Erythroblast (primary cell): ENCODE measurements around the gene PFKFB3.
"Not testable (repeated sequence)": the region's sequence is repeated elsewhere in the genome, so short reads cannot be mapped to it uniquely, and the experiment has no call there.

ENCODE experiments used
- GATA1 ChIP-seq: IDR thresholded peaks from 2 replicates; pipeline ENCODE4 v1.6.1; 2011; ENCODE audit warnings: low read depth, mild to moderate bottlenecking, control low read depth, low read length, moderate library complexity
- POLR2A ChIP-seq: IDR thresholded peaks from 2 replicates; pipeline ENCODE4 v1.6.1; 2011; ENCODE audit warnings: mild to moderate bottlenecking, low read length

DNA sequence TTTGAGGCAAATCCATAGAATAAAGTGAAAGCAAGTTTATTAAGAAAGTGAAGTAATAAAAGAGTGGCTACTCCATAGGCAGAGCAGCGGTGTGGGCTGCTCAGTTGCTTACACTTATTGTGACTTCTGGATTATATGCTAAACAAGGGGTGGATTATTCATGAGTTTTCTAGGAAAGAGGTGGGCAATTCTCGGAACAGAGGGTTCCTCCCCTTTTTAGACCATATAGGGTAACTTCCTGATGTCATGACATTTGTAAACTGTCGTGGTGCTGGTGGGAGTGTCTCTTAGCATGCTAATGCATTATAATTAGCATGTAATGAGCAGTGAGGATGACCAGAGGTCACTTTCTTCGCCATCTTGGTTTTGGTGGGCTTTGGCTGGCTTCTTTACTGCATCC lies 93.7 kb downstream of the PFKFB3 start:
- not testable (repeated sequence) for TF ChIP-seq POLR2A, GATA1
